ENCODE results near the gene WFIKKN2.

WFIKKN2 gene

GRCh38 chr17:50808888-50809287 is 26.5 kb upstream of the WFIKKN2 start:
- DNase-seq (ENCODE audit: low read depth in 1 of 2, low spot score in 1 of 2), result no peak

- DNase-seq (ENCODE audit: low read depth in 1 of 2, low spot score in 1 of 2), result no peak
These were observed 21.8 kb upstream of the WFIKKN2 start for GRCh38 chr17:50813583-50813982.

- DNase-seq (ENCODE audit: low read depth in 1 of 2, low spot score in 1 of 2), result no peak
These were observed 20.0 kb upstream of the WFIKKN2 start for GRCh38 chr17:50815400-50815799.

- no peak for DNase-seq (ENCODE audit: low read depth in 1 of 2, low spot score in 1 of 2)
These were observed 19.1 kb upstream of the WFIKKN2 start for GRCh38 chr17:50816271-50816670.

- DNase-seq (ENCODE audit: low read depth in 1 of 2, low spot score in 1 of 2), result peak; percentile 40 to 46
These were observed 18.3 kb upstream of the WFIKKN2 start for GRCh38 chr17:50816771-50817751.

- no peak for DNase-seq (ENCODE audit: low read depth in 1 of 2, low spot score in 1 of 2)
These were observed 17.5 kb upstream of the WFIKKN2 start for GRCh38 chr17:50817838-50818237.

- DNase-seq (ENCODE audit: low read depth in 1 of 2, low spot score in 1 of 2), result no peak
These were observed 17.1 kb upstream of the WFIKKN2 start for GRCh38 chr17:50818261-50818660.

- no peak for DNase-seq (ENCODE audit: low read depth in 1 of 2, low spot score in 1 of 2)
These were observed 16.3 kb upstream of the WFIKKN2 start for GRCh38 chr17:50818921-50819657.

- DNase-seq (ENCODE audit: low read depth in 1 of 2, low spot score in 1 of 2), result no peak
These were observed 14.7 kb upstream of the WFIKKN2 start for GRCh38 chr17:50820651-50821050.

- DNase-seq (ENCODE audit: low read depth in 1 of 2, low spot score in 1 of 2), result no peak
These were observed 12.8 kb upstream of the WFIKKN2 start for GRCh38 chr17:50822550-50822949.

GRCh38 chr17:50824429-50824828 is 11.0 kb upstream of the WFIKKN2 start:
- DNase-seq (ENCODE audit: low read depth in 1 of 2, low spot score in 1 of 2), result no peak

GRCh38 chr17:50825188-50825587 is 10.2 kb upstream of the WFIKKN2 start:
- DNase-seq (ENCODE audit: low read depth in 1 of 2, low spot score in 1 of 2), result no peak

GRCh38 chr17:50828508-50829170 is 6.7 kb upstream of the WFIKKN2 start:
- DNase-seq (ENCODE audit: low read depth in 1 of 2, low spot score in 1 of 2), result no peak

- DNase-seq (ENCODE audit: low read depth in 1 of 2, low spot score in 1 of 2), result no peak
These were observed 6.1 kb upstream of the WFIKKN2 start for GRCh38 chr17:50829332-50829731.

GRCh38 chr17:50830352-50830751 is 5.0 kb upstream of the WFIKKN2 start:
- DNase-seq (ENCODE audit: low read depth in 1 of 2, low spot score in 1 of 2), result no peak

GRCh38 chr17:50830994-50831393 is 4.4 kb upstream of the WFIKKN2 start:
- no peak for DNase-seq (ENCODE audit: low read depth in 1 of 2, low spot score in 1 of 2)

GRCh38 chr17:50831471-50831928 is 3.9 kb upstream of the WFIKKN2 start:
- DNase-seq (ENCODE audit: low read depth in 1 of 2, low spot score in 1 of 2), result no peak

- no peak for DNase-seq (ENCODE audit: low read depth in 1 of 2, low spot score in 1 of 2)
These were observed 3.0 kb upstream of the WFIKKN2 start for GRCh38 chr17:50832267-50832863.

- DNase-seq (ENCODE audit: low read depth in 1 of 2, low spot score in 1 of 2), result no peak
These were observed 2.5 kb upstream of the WFIKKN2 start for GRCh38 chr17:50832864-50833381.

GRCh38 chr17:50833510-50834428 is 1.6 kb upstream of the WFIKKN2 start:
- no peak for DNase-seq (ENCODE audit: low read depth in 1 of 2, low spot score in 1 of 2)

Data from stimulated activated CD4-positive, alpha-beta T cell treated with anti-CD3 and anti-CD28 coated beads, Interleukin-15, amount 100 ng/mL, for 1 hour (primary cell).